Stimulated activated naive CD4-positive, alpha-beta T cell (primary cell): Measurements from ENCODE around the gene PBXIP1.

Source experiments
- DNase-seq, 6 experiments: peaks; one replicate each; lab custom pipeline; 2025; lab: John Stamatoyannopoulos, UW

PBXIP1 gene

GRCh38 chr1:154972517-154973343, 16.8 kb upstream of the PBXIP1 start:
- peak in 1 of 6 experiments; percentile 6 for DNase-seq

GRCh38 chr1:154972213-154972516, 16.3 kb upstream of the PBXIP1 start:
- DNase-seq = no peak

GRCh38 chr1:154971341-154971998, 15.6 kb upstream of the PBXIP1 start:
- DNase-seq = no peak

GRCh38 chr1:154970631-154971340, 14.9 kb upstream of the PBXIP1 start, which contains the start of gene SHC1:
Gene SHC1, minus strand, starts transcription at chr1:154970747. Its CDS starts 221 bp downstream, at chr1:154970526.
- DNase-seq = peak in 1 of 6 experiments; percentile 9

- DNase-seq = no peak
Observed at GRCh38 chr1:154969860-154970452, 14.1 kb upstream of the PBXIP1 start.

- no peak for DNase-seq
Observed at GRCh38 chr1:154969246-154969645, 13.3 kb upstream of the PBXIP1 start.

- no peak for DNase-seq
Observed at GRCh38 chr1:154968731-154969130, 12.8 kb upstream of the PBXIP1 start.

- no peak for DNase-seq
Observed at GRCh38 chr1:154967331-154967950, 11.5 kb upstream of the PBXIP1 start.

- no peak for DNase-seq
Observed at GRCh38 chr1:154966111-154966510, 10.2 kb upstream of the PBXIP1 start.

- no peak for DNase-seq
Observed at GRCh38 chr1:154964359-154964758, 8.5 kb upstream of the PBXIP1 start.

GRCh38 chr1:154963643-154964042, 7.7 kb upstream of the PBXIP1 start:
- no peak for DNase-seq

- no peak for DNase-seq
Observed at GRCh38 chr1:154962795-154963330, 7.0 kb upstream of the PBXIP1 start.

- DNase-seq = peak in 3 of 6 experiments; percentile 14 to 47 (median 39)
Observed at GRCh38 chr1:154962156-154962749, 6.4 kb upstream of the PBXIP1 start.

GRCh38 chr1:154961207-154962155, 5.6 kb upstream of the PBXIP1 start, which contains the start of gene PYGO2:
Gene PYGO2, minus strand, starts transcription at chr1:154961782. Its CDS starts 206 bp downstream, at chr1:154961576.
- peak; percentile 70 to 83 (median 78) for DNase-seq

GRCh38 chr1:154960446-154961136, 4.7 kb upstream of the PBXIP1 start:
- peak in 1 of 6 experiments; percentile 47 for DNase-seq

- no peak for DNase-seq
Observed at GRCh38 chr1:154959426-154959780, 3.5 kb upstream of the PBXIP1 start.

GRCh38 chr1:154958681-154959425, 3.0 kb upstream of the PBXIP1 start:
- DNase-seq = no peak

- DNase-seq = no peak
Observed at GRCh38 chr1:154958036-154958435, 2.1 kb upstream of the PBXIP1 start.
